ENCODE results near the gene UMOD. TPM values are rescaled to one million over a fixed set of nuclear protein-coding genes. Genes with fewer than 3 reads are reported as not detected.

UMOD gene
- total RNA-seq: not detected in 2 replicates

- H3K36me3 ChIP-seq (ENCODE audit: insufficient read depth, low read length): no peaks in the 10 kb centered on the region
- no peak within 1 kb of the TSS for H3K4me3 ChIP-seq (ENCODE audit: insufficient read depth, low read length)
- H4K20me1 ChIP-seq (ENCODE audit: insufficient read depth, low read length): no peaks in the 10 kb centered on the region
- no peak for DNase-seq (ENCODE audit: insufficient read length, low spot score, missing footprints)
- H3K27ac ChIP-seq (ENCODE audit: low read depth, low read length): no peak within 1 kb of the TSS
- H3K27me3 ChIP-seq (ENCODE audit: insufficient read depth, low read length): no peaks in the 10 kb centered on the region
- TF ChIP-seq, protein P1, sequence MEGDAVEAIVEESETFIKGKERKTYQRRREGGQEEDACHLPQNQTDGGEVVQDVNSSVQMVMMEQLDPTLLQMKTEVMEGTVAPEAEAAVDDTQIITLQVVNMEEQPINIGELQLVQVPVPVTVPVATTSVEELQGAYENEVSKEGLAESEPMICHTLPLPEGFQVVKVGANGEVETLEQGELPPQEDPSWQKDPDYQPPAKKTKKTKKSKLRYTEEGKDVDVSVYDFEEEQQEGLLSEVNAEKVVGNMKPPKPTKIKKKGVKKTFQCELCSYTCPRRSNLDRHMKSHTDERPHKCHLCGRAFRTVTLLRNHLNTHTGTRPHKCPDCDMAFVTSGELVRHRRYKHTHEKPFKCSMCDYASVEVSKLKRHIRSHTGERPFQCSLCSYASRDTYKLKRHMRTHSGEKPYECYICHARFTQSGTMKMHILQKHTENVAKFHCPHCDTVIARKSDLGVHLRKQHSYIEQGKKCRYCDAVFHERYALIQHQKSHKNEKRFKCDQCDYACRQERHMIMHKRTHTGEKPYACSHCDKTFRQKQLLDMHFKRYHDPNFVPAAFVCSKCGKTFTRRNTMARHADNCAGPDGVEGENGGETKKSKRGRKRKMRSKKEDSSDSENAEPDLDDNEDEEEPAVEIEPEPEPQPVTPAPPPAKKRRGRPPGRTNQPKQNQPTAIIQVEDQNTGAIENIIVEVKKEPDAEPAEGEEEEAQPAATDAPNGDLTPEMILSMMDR (IDR thresholded peaks at IDR 0.05; ENCODE audit: extremely low read depth, low read depth, low read length): no peak
- no peak within 1 kb of the TSS for H2AFZ ChIP-seq (ENCODE audit: low read length)
- H3K4me2 ChIP-seq (ENCODE audit: insufficient read depth, low read length): no peak within 1 kb of the TSS
- no peaks in the 10 kb centered on the region for H3K4me1 ChIP-seq (ENCODE audit: insufficient read depth, low read length)
- no peaks in the 10 kb centered on the region for H3K79me2 ChIP-seq (ENCODE audit: insufficient read depth, low read length)
- no peaks in the 10 kb centered on the region for H3K9me3 ChIP-seq (ENCODE audit: low read depth, low read length)
Measured at GRCh38 chr16:20352615-20353014, at the start of gene UMOD. Gene UMOD, minus strand, starts transcription at chr16:20352715. Its CDS starts 1,978 bp downstream, at chr16:20350737.

DNA sequence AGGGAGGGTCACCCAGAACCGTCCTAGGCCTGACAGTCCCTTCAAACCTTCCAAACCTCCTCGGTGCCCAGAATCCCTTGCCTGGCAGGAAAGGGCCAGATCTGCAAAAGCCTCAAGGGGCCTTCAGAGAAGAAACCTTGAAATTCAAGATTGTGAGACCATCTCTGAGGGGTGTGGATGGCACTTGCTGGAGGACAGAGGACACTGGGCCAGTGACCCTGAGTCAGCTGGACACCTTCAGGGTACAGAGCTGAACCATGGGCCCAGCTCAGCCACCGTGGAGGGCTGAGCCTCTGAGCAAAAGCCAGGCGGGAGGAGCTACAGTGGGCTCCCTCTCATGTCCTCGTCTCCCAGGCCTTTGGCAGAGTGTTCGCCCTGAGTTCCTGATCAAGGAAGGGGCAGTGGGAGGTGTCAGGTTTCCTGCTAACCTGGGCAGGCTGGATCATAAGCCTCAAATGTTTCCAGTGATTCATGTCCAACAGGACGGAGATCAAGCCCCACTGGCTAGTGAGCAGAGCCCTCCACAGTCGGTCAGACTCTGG lies 49.0 kb upstream of the UMOD start:
- Histone ChIP-seq H3K4me3 (ENCODE audit: insufficient read depth, low read length) (no peak overlapping the region), H3K79me2 (ENCODE audit: insufficient read depth, low read length) (no peaks in the 10 kb centered on the region)

DNA sequence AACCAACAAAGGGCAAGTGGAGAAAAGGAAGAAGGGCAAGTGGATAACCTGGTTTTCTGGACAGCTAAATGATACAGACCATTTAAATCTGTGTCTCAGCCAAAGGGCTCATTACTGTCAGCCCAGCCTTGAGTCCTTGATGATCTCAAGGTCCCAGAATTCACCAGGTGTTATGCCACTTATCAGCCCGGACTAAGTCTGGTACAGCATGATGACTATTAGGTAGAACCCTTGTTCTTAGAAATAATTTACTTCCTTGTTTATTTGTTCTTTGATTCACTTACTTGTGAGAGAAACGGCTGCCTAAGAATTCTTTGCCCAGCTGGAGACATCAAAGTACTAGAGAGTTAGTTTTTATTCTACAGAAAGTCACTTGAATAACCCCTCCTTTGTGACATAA lies 48.6 kb upstream of the UMOD start:
- Histone ChIP-seq H3K36me3 (ENCODE audit: insufficient read depth, low read length) (no peaks in the 10 kb centered on the region), H4K20me1 (ENCODE audit: insufficient read depth, low read length) (no peaks in the 10 kb centered on the region), H3K79me2 (ENCODE audit: insufficient read depth, low read length) (no peaks in the 10 kb centered on the region), H3K27me3 (ENCODE audit: insufficient read depth, low read length) (no peaks in the 10 kb centered on the region), H3K27ac (ENCODE audit: low read depth, low read length) (no peak overlapping the region), H3K4me1 (ENCODE audit: insufficient read depth, low read length) (no peaks in the 10 kb centered on the region), H2AFZ (ENCODE audit: low read length) (no peak overlapping the region), H3K9me3 (ENCODE audit: low read depth, low read length) (no peaks in the 10 kb centered on the region), H3K4me3 (ENCODE audit: insufficient read depth, low read length) (no peak overlapping the region), H3K4me2 (ENCODE audit: insufficient read depth, low read length) (no peak overlapping the region)
- TF ChIP-seq, protein P1 (IDR thresholded peaks at IDR 0.05; ENCODE audit: extremely low read depth, low read depth, low read length): no peak
- DNase-seq (ENCODE audit: insufficient read length, low spot score, missing footprints): no peak

More for the DNA sequence above, 49.0 kb upstream of the UMOD start:
- Histone ChIP-seq H3K27me3 (ENCODE audit: insufficient read depth, low read length) (no peaks in the 10 kb centered on the region), H3K9me3 (ENCODE audit: low read depth, low read length) (no peaks in the 10 kb centered on the region), H3K27ac (ENCODE audit: low read depth, low read length) (no peak overlapping the region), H2AFZ (ENCODE audit: low read length) (no peak overlapping the region), H3K4me2 (ENCODE audit: insufficient read depth, low read length) (no peak overlapping the region), H4K20me1 (ENCODE audit: insufficient read depth, low read length) (no peaks in the 10 kb centered on the region), H3K36me3 (ENCODE audit: insufficient read depth, low read length) (no peaks in the 10 kb centered on the region), H3K4me1 (ENCODE audit: insufficient read depth, low read length) (no peaks in the 10 kb centered on the region)
- TF ChIP-seq, protein P1 (IDR thresholded peaks at IDR 0.05; ENCODE audit: extremely low read depth, low read depth, low read length): no peak
- no peak for DNase-seq (ENCODE audit: insufficient read length, low spot score, missing footprints)

- Histone ChIP-seq H3K79me2 (ENCODE audit: insufficient read depth, low read length) (no peaks in the 10 kb centered on the region), H3K27me3 (ENCODE audit: insufficient read depth, low read length) (no peaks in the 10 kb centered on the region), H3K4me3 (ENCODE audit: insufficient read depth, low read length) (no peak overlapping the region), H4K20me1 (ENCODE audit: insufficient read depth, low read length) (no peaks in the 10 kb centered on the region), H3K4me1 (ENCODE audit: insufficient read depth, low read length) (no peaks in the 10 kb centered on the region), H3K9me3 (ENCODE audit: low read depth, low read length) (no peaks in the 10 kb centered on the region), H3K27ac (ENCODE audit: low read depth, low read length) (no peak overlapping the region), H2AFZ (ENCODE audit: low read length) (no peak overlapping the region), H3K4me2 (ENCODE audit: insufficient read depth, low read length) (no peak overlapping the region), H3K36me3 (ENCODE audit: insufficient read depth, low read length) (no peaks in the 10 kb centered on the region)
- DNase-seq (ENCODE audit: insufficient read length, low spot score, missing footprints): no peak
- TF ChIP-seq, protein P1 (IDR thresholded peaks at IDR 0.05; ENCODE audit: extremely low read depth, low read depth, low read length): no peak
Measured at GRCh38 chr16:20399185-20399584, 46.7 kb upstream of the UMOD start.

Measured in osteoblast (primary cell).